NCI-H524 treated with DMSO at 0.1 percent for 48 hours (cell line): ENCODE results near the gene SPSB3.

ENCODE experiments used
- DNase-seq: peaks from one replicate; lab custom pipeline; 2025; lab: John Stamatoyannopoulos, UW

SPSB3 gene

GRCh38 chr16:1788708-1789100 lies 6.3 kb upstream of the SPSB3 start:
- no peak for DNase-seq

GRCh38 chr16:1788095-1788707 lies 5.8 kb upstream of the SPSB3 start:
- DNase-seq, result no peak

DNA sequence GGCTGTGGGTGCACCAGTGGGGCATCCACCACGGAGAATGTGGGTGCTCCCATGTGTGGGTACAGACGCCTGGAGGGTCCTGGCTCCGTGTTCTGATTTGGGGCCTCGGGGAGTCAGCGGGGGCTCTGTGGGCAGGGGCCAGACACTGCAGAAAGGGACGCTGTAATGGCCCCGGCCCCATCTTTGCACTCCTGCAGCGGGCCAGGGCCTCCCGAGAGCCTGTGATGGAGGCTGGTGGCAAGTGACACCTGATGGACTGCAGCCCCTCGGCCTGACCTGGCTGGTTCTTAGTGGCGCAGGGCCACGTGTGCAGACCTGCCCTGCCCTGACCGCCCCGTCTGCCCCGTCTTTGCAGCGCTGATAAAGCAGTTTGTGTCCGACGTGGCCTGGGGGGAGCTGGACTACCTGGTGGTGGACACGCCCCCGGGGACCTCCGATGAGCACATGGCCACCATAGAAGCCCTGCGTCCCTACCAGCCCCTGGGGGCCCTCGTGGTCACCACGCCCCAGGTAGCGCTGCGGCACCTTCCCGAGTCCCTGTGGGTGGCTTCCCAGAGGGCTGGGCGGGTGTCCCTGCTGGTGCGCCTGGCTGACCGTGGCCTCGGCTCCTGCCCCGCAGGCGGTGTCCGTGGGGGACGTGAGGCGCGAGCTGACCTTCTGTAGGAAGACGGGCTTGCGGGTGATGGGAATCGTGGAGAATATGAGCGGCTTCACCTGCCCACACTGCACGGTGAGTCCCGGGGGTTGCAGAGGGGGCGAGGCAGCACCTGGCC lies 5.1 kb upstream of the SPSB3 start:
- DNase-seq, result no peak

- DNase-seq, result no peak
Observed at GRCh38 chr16:1787056-1787321, 4.6 kb upstream of the SPSB3 start.

DNA sequence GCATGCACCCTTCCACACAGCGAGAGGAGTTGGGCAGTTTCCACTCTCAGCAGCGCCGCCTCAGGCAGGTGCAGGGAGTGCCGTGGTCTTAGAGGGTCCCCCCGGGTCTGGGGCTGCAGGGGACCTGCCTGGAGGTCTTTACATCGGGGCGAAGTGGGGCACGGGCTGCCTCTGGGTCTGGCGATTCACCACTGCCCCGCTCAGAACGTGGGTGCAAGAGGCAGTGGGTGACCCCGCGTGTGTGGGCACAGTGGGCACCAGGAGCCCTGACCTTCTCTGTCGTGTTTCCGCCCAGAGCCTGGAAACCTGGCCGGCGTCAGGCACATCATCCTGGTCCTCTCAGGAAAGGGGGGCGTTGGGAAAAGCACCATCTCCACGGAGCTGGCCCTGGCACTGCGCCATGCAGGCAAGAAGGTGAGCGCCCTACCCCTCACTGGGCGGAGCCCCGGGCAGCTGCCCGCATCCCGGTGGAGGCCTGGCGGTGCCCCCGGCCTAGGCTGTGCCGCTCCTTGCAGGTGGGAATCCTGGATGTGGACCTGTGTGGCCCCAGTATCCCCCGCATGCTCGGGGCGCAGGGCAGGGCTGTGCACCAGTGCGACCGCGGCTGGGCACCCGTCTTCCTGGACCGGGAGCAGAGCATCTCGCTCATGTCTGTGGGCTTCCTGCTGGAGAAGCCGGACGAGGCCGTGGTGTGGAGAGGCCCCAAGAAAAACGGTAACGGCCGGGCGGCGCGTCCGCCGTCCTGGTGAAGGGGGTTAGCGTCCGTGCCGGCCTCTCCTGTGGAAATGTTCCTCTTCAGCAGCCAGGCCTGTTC lies 4.1 kb upstream of the SPSB3 start:
- DNase-seq, result no peak

GRCh38 chr16:1785846-1786170 lies 3.4 kb upstream of the SPSB3 start:
- no peak for DNase-seq

- no peak for DNase-seq
Observed at GRCh38 chr16:1784977-1785845, 2.8 kb upstream of the SPSB3 start.

DNA sequence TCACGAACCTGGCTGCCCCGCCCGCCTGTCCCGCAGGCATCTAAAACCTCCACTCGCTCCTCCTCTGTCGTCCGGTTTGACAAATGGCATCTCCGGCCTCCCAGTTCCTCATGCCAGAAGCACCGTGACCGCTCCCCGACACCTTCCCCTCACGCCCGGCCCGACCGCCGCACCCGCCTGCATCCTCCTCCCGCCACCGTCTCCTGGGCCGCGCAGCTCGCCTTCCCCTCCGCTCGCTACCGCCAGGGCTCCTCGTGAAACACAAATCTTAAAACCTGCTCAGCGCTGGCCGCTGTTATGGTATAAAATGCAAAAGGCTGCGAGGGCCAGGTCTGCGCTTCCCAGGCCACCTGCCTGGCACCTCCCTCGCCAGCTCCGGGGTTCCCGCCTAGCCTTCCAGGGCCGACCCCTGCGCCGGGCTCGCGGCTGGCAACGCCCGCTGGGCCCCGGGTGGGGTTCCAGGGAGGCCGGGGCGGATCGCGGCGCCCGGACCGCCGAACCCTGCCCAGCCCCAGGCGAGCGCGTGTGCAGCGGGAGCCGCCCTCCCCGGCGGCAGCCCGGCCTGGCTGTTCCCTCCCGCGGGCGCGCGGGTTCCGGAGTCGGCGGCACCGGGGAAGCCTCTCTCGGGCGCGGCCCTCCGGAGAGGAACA lies 488 bp downstream of the SPSB3 start:
- no peak for DNase-seq

GRCh38 chr16:1781254-1781653 lies 1.1 kb downstream of the SPSB3 start:
- no peak for DNase-seq

- no peak for DNase-seq
Observed at GRCh38 chr16:1780677-1781072, 1.7 kb downstream of the SPSB3 start.

DNA sequence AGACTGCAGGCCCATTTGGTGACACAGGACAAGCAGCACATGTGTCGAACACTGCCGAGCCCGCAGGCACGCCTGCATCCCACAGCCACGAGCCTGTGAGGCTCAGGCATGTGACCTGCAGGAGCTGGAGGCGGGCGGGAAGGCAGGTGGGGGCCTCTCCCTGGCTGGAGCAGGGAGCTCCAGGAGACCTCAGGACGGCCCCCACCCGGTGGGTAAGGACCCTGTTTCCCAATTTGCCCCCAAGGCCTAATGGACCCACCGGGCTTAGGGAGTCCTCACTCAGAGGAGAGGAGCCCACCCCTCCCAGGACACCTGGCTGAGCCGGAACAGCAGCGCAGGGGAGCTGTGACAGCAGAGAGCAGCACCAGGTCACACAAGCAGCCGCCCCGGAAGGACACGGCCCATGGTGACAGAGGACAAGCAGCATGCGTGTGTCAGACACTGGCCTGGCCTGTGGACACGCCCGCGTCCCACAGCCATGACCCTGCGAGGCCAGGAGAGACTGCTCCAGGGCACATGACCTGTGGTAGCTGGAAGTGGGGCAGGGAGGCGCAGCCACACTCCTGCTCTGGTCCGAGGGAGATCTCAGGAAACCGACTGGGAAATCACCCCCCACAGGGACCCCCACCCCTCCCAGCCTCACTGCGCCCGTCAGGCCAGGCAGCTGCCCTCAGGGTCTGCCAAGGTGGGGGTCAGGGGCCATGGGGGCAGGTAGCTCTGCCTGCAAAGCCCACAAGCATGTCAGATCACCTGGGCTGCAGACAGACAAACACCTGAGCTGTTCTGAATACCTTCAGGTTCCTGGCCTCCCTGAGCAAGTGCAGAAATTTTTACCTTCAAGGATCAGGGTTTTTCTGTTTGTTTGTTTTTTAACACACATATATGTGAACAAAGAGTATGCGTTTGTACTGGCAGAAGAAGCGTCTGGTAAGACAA lies 2.4 kb downstream of the SPSB3 start:
- DNase-seq, result no peak

DNA sequence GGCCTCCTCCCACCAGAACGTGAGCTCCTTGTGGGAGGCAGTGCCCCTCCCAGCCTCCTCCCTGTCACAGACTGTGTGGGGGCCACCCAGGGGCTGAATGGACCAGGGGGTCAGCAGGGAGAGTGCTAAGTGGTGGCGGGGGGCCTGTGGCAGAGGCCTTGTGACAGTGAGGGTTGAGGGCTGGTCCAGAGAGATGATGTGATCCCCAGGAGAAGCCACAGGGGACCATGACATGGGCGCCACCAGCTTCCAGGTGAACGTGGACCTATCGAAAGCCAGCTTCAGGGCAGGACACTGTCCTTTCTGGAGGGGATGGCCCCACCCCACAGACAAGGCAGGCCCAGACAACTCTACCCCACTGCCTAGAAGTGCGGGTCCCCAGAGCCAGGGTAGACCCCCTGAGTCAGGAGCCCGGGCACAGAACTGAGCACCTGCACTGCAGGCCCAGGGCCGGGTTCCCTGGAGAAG lies 3.1 kb downstream of the SPSB3 start:
- no peak for DNase-seq

DNA sequence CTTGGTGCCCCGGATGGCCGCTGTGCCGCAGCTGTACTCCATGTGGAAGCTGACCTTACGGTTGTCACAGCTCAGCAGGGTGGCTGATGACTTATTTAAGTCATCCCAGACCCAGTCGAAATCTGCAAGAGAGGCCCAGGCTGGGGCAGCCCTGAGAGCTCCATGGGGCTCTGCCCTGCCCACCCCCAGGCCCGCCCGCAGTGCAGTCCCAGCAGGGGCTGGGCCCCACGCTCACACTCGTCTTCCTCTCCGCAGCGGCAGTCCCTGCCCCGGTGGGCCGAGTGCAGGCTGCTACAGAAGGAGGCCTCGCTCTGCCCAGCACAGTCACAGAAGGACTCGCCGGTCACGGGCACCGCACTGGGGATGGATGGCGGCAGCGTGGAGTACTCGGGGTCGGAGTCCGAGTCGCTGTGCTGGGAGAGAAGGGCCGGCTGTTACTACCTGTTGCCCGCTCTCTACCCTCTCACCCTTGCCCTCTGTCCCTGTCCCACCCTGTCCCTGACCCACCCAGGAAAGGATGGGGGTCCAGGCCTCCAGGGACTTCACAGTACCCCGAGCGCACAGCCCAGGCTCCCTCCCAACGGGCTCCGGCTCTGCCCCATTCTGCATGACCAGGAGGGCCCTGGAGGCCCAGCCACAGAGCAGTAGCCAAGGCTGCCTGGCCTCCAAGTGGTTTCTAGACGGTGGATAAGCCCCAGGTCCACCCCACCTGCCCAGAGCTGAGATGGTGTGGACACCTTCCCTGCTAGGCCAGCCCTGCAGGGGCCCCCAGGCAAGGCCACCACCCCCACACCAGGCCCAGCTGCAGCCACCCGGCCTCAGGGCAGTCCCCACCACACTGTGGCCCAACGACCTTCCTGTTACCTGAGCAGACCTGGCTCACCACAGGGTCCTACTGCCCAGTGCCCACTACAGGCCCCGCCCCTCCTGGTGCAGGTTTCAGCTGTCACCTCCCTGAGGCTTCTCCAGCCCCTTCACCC lies 3.9 kb downstream of the SPSB3 start:
- no peak for DNase-seq

DNA sequence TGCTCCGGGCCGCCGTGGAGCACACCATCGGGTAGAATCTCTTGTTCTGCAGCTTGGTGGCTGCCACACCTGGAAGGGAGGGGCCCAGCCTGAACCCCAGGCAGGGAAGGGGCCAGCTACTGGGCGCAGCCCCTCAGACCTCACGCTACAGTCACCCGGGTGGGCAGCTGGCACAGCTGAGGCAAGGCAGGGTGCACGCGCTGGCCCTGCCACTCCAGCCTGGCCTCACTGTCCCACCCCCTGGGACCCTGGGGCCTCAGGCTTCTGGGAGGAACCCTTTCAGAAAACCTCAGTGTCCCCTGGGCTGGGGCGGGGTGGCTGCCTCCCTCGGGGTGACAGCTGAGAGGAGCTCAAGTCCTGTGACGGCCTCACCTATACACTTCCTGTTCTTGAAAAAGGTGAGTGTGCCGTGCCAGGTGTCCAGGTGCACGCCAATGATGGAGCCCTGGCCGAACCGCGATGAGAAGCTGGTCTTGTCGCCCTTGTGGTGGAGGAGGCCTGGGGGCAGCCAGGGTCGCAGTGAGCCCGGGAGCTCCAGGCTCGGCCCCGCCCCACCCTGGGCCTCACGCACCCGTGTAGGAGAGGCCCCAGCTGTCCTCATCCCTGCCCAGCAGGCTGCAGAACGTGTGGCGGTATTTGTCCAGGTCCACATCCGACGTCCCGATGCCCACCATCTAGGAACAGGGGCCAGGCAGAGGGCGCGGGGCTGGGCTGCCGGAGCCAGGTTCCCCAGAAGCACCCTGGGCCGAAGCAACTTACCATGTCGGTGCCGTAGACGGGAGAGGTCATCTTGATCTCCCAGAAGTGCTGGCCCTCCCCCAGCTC lies 4.8 kb downstream of the SPSB3 start:
- no peak for DNase-seq

- DNase-seq, result no peak
Observed at GRCh38 chr16:1776991-1777374, 5.4 kb downstream of the SPSB3 start.

DNA sequence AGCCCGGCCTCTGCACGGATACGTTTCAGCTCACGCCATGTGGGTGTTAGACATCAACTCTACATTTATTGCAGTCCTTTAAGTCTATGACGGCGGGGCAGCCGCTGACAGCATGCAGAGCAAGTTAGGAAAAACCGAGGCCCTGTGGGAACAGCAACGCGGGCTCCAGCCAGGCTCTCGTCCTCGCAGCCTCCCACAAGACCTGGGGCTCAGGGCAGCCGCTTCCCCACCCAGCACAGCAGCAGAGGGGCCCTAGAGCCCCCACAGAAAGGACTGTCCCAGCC lies 5.8 kb downstream of the SPSB3 start:
- no peak for DNase-seq

- DNase-seq, result peak; percentile 27
Observed at GRCh38 chr16:1775846-1776671, 6.3 kb downstream of the SPSB3 start.
